Neural progenitor cell (in vitro differentiated cells): ENCODE results near the gene BDH2.

ENCODE experiments used
- EZH2 ChIP-seq: fragments of 200-600 bp; sonication (generic); IDR thresholded peaks from 2 replicates; pipeline ENCODE4 v1.6.1; 2017; ENCODE audit warnings: antibody characterized with exemption, mild to moderate bottlenecking, moderate library complexity
- EZH2phosphoT487 ChIP-seq: fragments of 200-600 bp; sonication (generic); IDR thresholded peaks from 2 replicates; pipeline ENCODE4 v1.6.1; 2017; ENCODE audit warnings: antibody characterized with exemption
- TF ChIP-seq, protein P1 (sequence below): fragments of 200-600 bp; sonication (generic); IDR thresholded peaks from 2 replicates; pipeline ENCODE4 v1.5.1; 2017; ENCODE audit warnings: antibody characterized with exemption, mild to moderate bottlenecking

DNA sequence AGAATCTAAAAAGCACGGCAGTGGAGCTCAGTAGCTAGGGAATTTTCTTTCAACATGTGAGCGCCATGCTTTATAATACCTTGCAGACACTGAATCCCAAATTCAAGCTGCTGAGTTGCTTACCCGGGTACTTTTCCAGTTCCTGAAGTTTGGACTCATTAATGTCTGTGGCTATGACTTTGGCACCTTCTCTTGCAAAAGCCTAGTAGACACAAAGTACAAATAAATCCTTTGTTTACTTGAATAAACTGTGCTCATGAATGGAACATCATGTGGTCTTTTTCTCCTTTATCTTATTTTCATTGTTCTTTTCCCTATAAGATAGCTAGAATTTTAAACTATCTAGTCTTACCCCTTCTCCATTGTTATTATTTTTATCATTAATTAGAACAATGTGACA, 4.6 kb downstream of the BDH2 start:
- TF ChIP-seq, protein P1, sequence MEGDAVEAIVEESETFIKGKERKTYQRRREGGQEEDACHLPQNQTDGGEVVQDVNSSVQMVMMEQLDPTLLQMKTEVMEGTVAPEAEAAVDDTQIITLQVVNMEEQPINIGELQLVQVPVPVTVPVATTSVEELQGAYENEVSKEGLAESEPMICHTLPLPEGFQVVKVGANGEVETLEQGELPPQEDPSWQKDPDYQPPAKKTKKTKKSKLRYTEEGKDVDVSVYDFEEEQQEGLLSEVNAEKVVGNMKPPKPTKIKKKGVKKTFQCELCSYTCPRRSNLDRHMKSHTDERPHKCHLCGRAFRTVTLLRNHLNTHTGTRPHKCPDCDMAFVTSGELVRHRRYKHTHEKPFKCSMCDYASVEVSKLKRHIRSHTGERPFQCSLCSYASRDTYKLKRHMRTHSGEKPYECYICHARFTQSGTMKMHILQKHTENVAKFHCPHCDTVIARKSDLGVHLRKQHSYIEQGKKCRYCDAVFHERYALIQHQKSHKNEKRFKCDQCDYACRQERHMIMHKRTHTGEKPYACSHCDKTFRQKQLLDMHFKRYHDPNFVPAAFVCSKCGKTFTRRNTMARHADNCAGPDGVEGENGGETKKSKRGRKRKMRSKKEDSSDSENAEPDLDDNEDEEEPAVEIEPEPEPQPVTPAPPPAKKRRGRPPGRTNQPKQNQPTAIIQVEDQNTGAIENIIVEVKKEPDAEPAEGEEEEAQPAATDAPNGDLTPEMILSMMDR = no peak
- TF ChIP-seq EZH2 (no peak), EZH2phosphoT487 (no peak)
